Neural progenitor cell (in vitro differentiated cells): Measurements from ENCODE around the gene SFXN5. TPM values are rescaled to one million over a fixed set of nuclear protein-coding genes. Genes with fewer than 3 reads are reported as not detected.
A peak's percentile ranks its signal among the peaks of the same experiment; 100 is the strongest.

Experiments
- DNase-seq: peaks from one replicate; pipeline ENCODE4 v3.0.0-alpha.2; 2016; ENCODE audit warnings: low spot score
- H2AFZ ChIP-seq: fragments of 200-600 bp; sonication (generic); replicated peaks from 2 replicates; pipeline ENCODE4 v1.6.1; 2016; ENCODE audit warnings: antibody characterized with exemption
- H3F3A ChIP-seq: fragments of 200-600 bp; sonication (generic); 2 replicates; pipeline ENCODE4 v1.6.1; 2016; ENCODE audit warnings: antibody characterized with exemption, low read depth
- H3K27ac ChIP-seq: fragments of 200-600 bp; sonication (generic); 2 replicates; pipeline ENCODE4 v1.5.1; 2016; ENCODE audit warnings: mild to moderate bottlenecking
- H3K27me3 ChIP-seq: fragments of 200-600 bp; sonication (generic); 2 replicates; pipeline ENCODE4 v1.6.1; 2016; ENCODE audit warnings: mild to moderate bottlenecking, moderate library complexity
- H3K36me3 ChIP-seq: fragments of 200-600 bp; sonication (generic); 2 replicates; pipeline ENCODE4 v1.5.1; 2016
- H3K4me1 ChIP-seq: fragments of 200-600 bp; sonication (generic); 2 replicates; pipeline ENCODE4 v1.6.1; 2016; ENCODE audit warnings: mixed run types
- H3K4me2 ChIP-seq: fragments of 200-600 bp; sonication (generic); 2 replicates; pipeline ENCODE4 v1.6.1; 2016
- H3K4me3 ChIP-seq: fragments of 200-600 bp; sonication (generic); 2 replicates; pipeline ENCODE4 v1.5.1; 2016
- H3K79me2 ChIP-seq: fragments of 200-600 bp; sonication (generic); 2 replicates; pipeline ENCODE4 v1.6.1; 2016; ENCODE audit warnings: low read depth
- H3K9ac ChIP-seq: fragments of 200-600 bp; sonication (generic); 2 replicates; pipeline ENCODE4 v1.6.1; 2016
- H3K9me3 ChIP-seq: fragments of 200-600 bp; sonication (generic); 2 replicates; pipeline ENCODE4 v1.5.1; 2016; ENCODE audit warnings: low read depth
- H4K20me1 ChIP-seq: fragments of 200-600 bp; sonication (generic); 2 replicates; pipeline ENCODE4 v1.6.1; 2016; ENCODE audit warnings: low read depth
- H3K27ac Mint-ChIP-seq: 3 replicates; pipeline ENCODE4 v1.8.0; 2021; ENCODE audit warnings: mixed read lengths
- H3K27me3 Mint-ChIP-seq: 2 replicates; pipeline ENCODE4 v1.8.0; 2022; ENCODE audit warnings: low read depth, mild to moderate bottlenecking, inconsistent platforms, moderate library complexity, mixed read lengths; ENCODE audit not compliant: insufficient read depth
- H3K36me3 Mint-ChIP-seq: 3 replicates; pipeline ENCODE4 v1.8.0; 2021; ENCODE audit warnings: mixed read lengths
- H3K4me1 Mint-ChIP-seq: 3 replicates; pipeline ENCODE4 v1.8.0; 2021; ENCODE audit warnings: mixed read lengths
- H3K4me3 Mint-ChIP-seq: 3 replicates; pipeline ENCODE4 v1.8.0; 2021; ENCODE audit warnings: mild to moderate bottlenecking, moderate library complexity, mixed read lengths
- H3K9me3 Mint-ChIP-seq: 3 replicates; pipeline ENCODE4 v1.8.0; 2020; ENCODE audit warnings: mixed read lengths
- EZH2 ChIP-seq: fragments of 200-600 bp; sonication (generic); IDR thresholded peaks from 2 replicates; pipeline ENCODE4 v1.6.1; 2017; ENCODE audit warnings: antibody characterized with exemption, mild to moderate bottlenecking, moderate library complexity
- EZH2phosphoT487 ChIP-seq: fragments of 200-600 bp; sonication (generic); IDR thresholded peaks from 2 replicates; pipeline ENCODE4 v1.6.1; 2017; ENCODE audit warnings: antibody characterized with exemption
- total RNA-seq: library from RNA; depleted of rRNA; stranded (reverse); fragments of >200 nt; gene quantifications from 2 replicates; pipeline ENCODE4 v1.2.3, GENCODE V29; 2015; ENCODE audit warnings: low replicate concordance
- TF ChIP-seq, protein P1 (sequence below): fragments of 200-600 bp; sonication (generic); IDR thresholded peaks from 2 replicates; pipeline ENCODE4 v1.5.1; 2017; ENCODE audit warnings: antibody characterized with exemption, mild to moderate bottlenecking

Gene SFXN5
- total RNA-seq, 1 donor from 2014 or later = 3.4 TPM

DNA sequence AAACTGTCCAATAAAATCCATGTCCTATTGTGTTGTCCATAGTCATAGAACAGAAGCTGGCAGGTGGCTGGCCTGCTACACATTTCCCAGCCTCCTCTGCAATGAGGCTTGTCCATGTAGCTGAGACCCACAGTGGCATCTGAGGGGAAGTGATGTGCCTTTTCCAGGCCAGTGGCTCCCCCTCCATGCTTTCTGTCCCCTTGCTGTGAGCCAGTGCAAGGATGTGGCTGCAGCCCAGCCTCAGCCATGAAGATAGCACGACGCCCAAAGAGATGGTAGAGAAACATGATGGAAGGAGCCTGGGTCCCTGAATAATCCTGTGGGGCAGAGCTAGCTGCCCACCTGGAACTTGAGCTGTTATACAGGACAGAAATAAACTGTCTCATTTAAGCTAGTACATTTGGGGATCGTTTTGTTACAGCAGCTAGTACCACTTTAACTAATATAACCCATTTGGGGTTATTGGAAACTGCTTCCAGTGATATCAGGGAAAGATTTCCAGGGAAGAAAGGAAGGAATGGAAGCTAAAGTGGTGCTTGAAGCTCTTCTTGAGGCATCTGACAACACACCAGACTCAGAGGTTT, 40.3 kb downstream of the SFXN5 start:
- Mint-ChIP-seq H3K27me3 (no peaks in the 10 kb centered on the region), H3K4me3 (no peak overlapping the region), H3K27ac (no peak overlapping the region), H3K36me3 (no peaks in the 10 kb centered on the region), H3K4me1 (no peaks in the 10 kb centered on the region), H3K9me3 (no peaks in the 10 kb centered on the region)
- H3K36me3 ChIP-seq = no peaks in the 10 kb centered on the region
- H3K9ac ChIP-seq = no peak overlapping the region
- TF ChIP-seq EZH2phosphoT487 (no peak), EZH2 (no peak)
- TF ChIP-seq, protein P1, sequence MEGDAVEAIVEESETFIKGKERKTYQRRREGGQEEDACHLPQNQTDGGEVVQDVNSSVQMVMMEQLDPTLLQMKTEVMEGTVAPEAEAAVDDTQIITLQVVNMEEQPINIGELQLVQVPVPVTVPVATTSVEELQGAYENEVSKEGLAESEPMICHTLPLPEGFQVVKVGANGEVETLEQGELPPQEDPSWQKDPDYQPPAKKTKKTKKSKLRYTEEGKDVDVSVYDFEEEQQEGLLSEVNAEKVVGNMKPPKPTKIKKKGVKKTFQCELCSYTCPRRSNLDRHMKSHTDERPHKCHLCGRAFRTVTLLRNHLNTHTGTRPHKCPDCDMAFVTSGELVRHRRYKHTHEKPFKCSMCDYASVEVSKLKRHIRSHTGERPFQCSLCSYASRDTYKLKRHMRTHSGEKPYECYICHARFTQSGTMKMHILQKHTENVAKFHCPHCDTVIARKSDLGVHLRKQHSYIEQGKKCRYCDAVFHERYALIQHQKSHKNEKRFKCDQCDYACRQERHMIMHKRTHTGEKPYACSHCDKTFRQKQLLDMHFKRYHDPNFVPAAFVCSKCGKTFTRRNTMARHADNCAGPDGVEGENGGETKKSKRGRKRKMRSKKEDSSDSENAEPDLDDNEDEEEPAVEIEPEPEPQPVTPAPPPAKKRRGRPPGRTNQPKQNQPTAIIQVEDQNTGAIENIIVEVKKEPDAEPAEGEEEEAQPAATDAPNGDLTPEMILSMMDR = no peak
- no peaks in the 10 kb centered on the region for H3K27me3 ChIP-seq
- DNase-seq = no peak
- H3K27ac ChIP-seq = no peak overlapping the region
- H3F3A ChIP-seq = peaks cover 4% of the 10 kb centered on the region
- no peaks in the 10 kb centered on the region for H3K9me3 ChIP-seq
- H2AFZ ChIP-seq = no peak overlapping the region
- no peak overlapping the region for H3K4me3 ChIP-seq
- H3K79me2 ChIP-seq = no peaks in the 10 kb centered on the region
- H3K4me1 ChIP-seq = peaks cover 9% of the 10 kb centered on the region
- H4K20me1 ChIP-seq = no peaks in the 10 kb centered on the region
- no peak overlapping the region for H3K4me2 ChIP-seq

DNA sequence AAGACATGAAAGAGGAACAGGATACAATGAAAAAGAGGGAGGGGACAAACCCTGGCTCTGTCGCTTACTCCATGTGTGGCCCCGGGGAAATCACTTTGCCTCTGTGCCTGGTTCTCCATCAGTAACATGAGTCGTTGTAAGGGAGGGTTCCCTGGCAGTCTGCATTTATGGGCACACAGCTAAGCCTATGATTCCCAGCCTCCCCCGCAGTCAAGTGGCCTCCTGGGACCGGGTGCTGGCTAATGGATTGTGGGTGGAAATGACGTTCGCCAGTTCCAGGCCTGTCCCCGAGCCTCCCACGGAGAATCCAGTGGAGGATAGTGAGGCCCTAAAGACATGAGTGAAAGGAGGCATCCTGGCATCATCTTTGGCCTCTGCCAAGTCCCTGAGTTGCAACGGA, 42.7 kb downstream of the SFXN5 start:
- no peak overlapping the region for H2AFZ ChIP-seq
- Mint-ChIP-seq H3K27ac (peak overlapping the region; percentile 27), H3K27me3 (peaks cover 3% of the 10 kb centered on the region), H3K4me3 (no peak overlapping the region), H3K9me3 (no peaks in the 10 kb centered on the region), H3K36me3 (peaks cover 2% of the 10 kb centered on the region), H3K4me1 (no peaks in the 10 kb centered on the region)
- peaks cover 9% of the 10 kb centered on the region for H3K4me1 ChIP-seq
- no peak overlapping the region for H3K4me3 ChIP-seq
- no peaks in the 10 kb centered on the region for H4K20me1 ChIP-seq
- no peak for DNase-seq
- no peak overlapping the region for H3K4me2 ChIP-seq
- H3K27me3 ChIP-seq = no peaks in the 10 kb centered on the region
- no peak overlapping the region for H3K27ac ChIP-seq
- H3K9ac ChIP-seq = no peak overlapping the region
- no peaks in the 10 kb centered on the region for H3K9me3 ChIP-seq
- H3F3A ChIP-seq = no peaks in the 10 kb centered on the region
- TF ChIP-seq, protein P1 = no peak
- H3K79me2 ChIP-seq = no peaks in the 10 kb centered on the region
- H3K36me3 ChIP-seq = no peaks in the 10 kb centered on the region

DNA sequence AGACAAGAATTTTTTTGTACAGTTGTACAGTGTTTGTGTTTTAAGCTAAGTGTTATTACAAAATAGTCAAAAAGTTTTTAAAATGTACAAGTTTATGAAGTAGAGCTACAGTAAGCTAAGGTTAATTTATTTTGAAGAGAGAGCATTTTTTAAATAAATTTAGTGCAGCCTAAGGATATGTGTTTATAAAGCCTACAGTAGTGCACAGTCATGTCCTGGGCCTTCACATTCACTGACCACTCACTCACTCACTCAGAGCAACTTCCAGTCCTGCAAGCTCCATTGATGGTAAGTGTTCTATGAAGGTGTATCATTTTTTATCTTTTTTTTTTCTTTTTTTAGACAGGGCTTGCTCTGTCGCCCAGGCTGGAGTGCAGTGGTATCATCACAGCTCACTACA, 44.2 kb downstream of the SFXN5 start:
- no peaks in the 10 kb centered on the region for H3K9me3 Mint-ChIP-seq
- no peaks in the 10 kb centered on the region for H3K4me1 Mint-ChIP-seq
- TF ChIP-seq, protein P1 = no peak
- TF ChIP-seq EZH2phosphoT487 (no peak), EZH2 (no peak)
- no peaks in the 10 kb centered on the region for H3K79me2 ChIP-seq
- H2AFZ ChIP-seq = no peak overlapping the region
- H4K20me1 ChIP-seq = no peaks in the 10 kb centered on the region
- H3K9ac ChIP-seq = no peak overlapping the region
- no peak overlapping the region for H3K4me3 ChIP-seq
- peaks cover 6% of the 10 kb centered on the region for H3K4me1 ChIP-seq
- no peaks in the 10 kb centered on the region for H3K27me3 ChIP-seq
- H3K27ac ChIP-seq = no peak overlapping the region
- H3K4me3 Mint-ChIP-seq = no peak overlapping the region
- no peaks in the 10 kb centered on the region for H3K36me3 ChIP-seq
- H3F3A ChIP-seq = no peaks in the 10 kb centered on the region
- H3K27ac Mint-ChIP-seq = no peak overlapping the region
- H3K9me3 ChIP-seq = no peaks in the 10 kb centered on the region
- no peak overlapping the region for H3K4me2 ChIP-seq
- peaks cover 5% of the 10 kb centered on the region for H3K27me3 Mint-ChIP-seq
- no peak for DNase-seq
- peaks cover 2% of the 10 kb centered on the region for H3K36me3 Mint-ChIP-seq
